Ishikawa (cell line): ENCODE measurements around the gene ARID5B.

Experiments used
- CEBPB ChIP-seq: IDR thresholded peaks from 2 replicates; pipeline ENCODE4 v1.6.1; 2012
- CREB1 ChIP-seq: IDR thresholded peaks from 2 replicates; pipeline ENCODE4 v1.6.1; 2012; ENCODE audit warnings: low read depth
- EGR1 ChIP-seq: IDR thresholded peaks from 2 replicates; pipeline ENCODE4 v1.6.1; 2012
- EP300 ChIP-seq: IDR thresholded peaks from 2 replicates; pipeline ENCODE4 v1.6.1; 2012; ENCODE audit warnings: borderline replicate concordance
- FOXM1 ChIP-seq: IDR thresholded peaks from 2 replicates; pipeline ENCODE4 v1.6.1; 2012; ENCODE audit warnings: low read depth, borderline replicate concordance
- NFIC ChIP-seq: IDR thresholded peaks from 2 replicates; pipeline ENCODE4 v1.6.1; 2012
- RAD21 ChIP-seq: IDR thresholded peaks from 2 replicates; pipeline ENCODE4 v1.6.1; 2012; ENCODE audit warnings: low read depth
- REST ChIP-seq: IDR thresholded peaks from 2 replicates; pipeline ENCODE4 v1.6.1; 2012; ENCODE audit warnings: low read depth, mild to moderate bottlenecking
- TAF1 ChIP-seq: IDR thresholded peaks from 2 replicates; pipeline ENCODE4 v1.6.1; 2012; ENCODE audit warnings: low read depth, mild to moderate bottlenecking
- TCF12 ChIP-seq: IDR thresholded peaks from 2 replicates; pipeline ENCODE4 v1.6.1; 2012; ENCODE audit warnings: low read depth
- TEAD4 ChIP-seq: IDR thresholded peaks from 2 replicates; pipeline ENCODE4 v1.6.1; 2012
- USF1 ChIP-seq: IDR thresholded peaks from 2 replicates; pipeline ENCODE4 v1.6.1; 2012
- YY1 ChIP-seq: IDR thresholded peaks from 2 replicates; pipeline ENCODE4 v1.6.1; 2012; ENCODE audit warnings: low read depth
- ZBTB7A ChIP-seq: IDR thresholded peaks from 2 replicates; pipeline ENCODE4 v1.6.1; 2012; ENCODE audit warnings: low read depth
- TF ChIP-seq, protein P1 (sequence below): IDR thresholded peaks from 2 replicates; pipeline ENCODE4 v1.6.1; 2012

ARID5B gene

DNA sequence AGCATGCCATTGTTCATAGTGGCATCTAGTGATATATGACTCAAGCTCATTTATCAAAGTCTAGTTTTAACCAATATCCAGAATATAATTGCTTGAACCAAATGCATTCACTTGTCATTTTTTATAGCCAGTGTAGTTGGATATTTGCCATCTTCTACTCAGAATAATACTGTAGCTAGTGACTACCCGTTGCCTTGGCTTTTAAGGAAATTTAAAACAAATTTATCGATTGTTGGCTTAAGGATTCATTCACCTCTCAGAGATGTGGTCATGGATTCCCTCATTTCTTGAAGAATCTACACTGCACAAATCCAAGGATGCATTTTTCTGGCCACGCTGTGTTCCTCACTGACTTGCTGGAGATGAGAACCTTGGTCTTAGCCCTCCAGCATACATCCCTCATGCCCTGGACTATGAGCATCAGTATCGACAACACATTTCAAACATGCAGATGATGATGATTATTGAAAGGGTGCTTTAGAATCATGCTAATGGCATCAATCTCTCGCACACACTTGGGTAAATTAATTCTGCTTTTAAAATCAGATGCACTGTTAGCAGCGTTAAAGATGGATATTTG, 8.8 kb downstream of the ARID5B start:
- TF ChIP-seq USF1 (no peak), EGR1 (no peak), NFIC (no peak), TCF12 (no peak), EP300 (no peak), ZBTB7A (no peak), RAD21 (no peak), REST (no peak), FOXM1 (no peak), YY1 (no peak), CEBPB (no peak), TAF1 (no peak), TEAD4 (no peak), CREB1 (no peak)
- TF ChIP-seq, protein P1, sequence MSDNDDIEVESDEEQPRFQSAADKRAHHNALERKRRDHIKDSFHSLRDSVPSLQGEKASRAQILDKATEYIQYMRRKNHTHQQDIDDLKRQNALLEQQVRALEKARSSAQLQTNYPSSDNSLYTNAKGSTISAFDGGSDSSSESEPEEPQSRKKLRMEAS, result no peak

DNA sequence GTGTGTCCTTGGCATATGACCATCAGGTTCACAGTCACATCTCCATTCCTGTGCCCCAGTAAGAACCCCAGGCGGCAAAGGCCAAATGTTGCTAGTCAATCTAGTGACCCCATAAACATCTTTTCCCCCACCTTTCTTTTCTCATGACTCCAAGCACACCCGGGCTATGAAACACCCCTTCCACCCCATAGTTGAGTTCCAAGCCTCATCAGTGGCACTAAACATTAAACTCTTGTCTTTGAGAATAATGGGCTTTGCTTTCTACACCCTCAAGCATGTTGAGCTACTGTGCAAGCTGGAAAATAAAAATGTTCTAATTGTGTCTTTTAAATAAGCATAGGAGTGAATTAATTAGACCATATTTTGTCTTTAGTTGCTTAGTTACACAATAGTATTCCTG, 9.4 kb downstream of the ARID5B start:
- TF ChIP-seq EP300 (no peak), CEBPB (no peak), RAD21 (no peak), NFIC (no peak), EGR1 (no peak), TEAD4 (no peak), TCF12 (no peak), TAF1 (no peak), CREB1 (no peak)

DNA sequence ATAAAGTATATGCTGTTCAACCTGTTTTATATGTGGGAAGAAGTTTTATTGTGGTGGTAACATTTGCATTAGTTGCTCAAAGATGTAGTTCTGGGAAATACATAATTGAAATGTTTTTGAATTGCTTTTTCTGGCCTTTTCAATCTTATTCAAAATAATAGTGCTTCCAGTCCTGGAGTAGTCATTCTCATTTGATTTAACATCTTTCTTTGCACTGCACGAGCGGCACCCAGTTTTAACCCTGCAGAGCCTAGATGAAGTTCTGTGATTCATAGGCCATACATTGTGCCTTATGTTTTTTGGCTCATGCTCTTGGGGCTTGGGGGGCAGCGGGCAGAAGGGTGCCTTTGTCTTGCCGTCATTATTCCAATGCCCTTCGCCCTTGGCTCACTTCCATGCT, 9.9 kb downstream of the ARID5B start:
- TF ChIP-seq TEAD4 (no peak), CREB1 (no peak), TCF12 (no peak), YY1 (no peak), CEBPB (no peak), TAF1 (no peak), ZBTB7A (no peak), FOXM1 (no peak), USF1 (no peak), EGR1 (no peak), NFIC (no peak), REST (no peak), EP300 (no peak), RAD21 (no peak)
- TF ChIP-seq, protein P1, result no peak

GRCh38 chr10:61912981-61913380, 11.5 kb downstream of the ARID5B start:
- TF ChIP-seq EP300 (no peak), USF1 (no peak), REST (no peak), RAD21 (no peak), ZBTB7A (no peak), TAF1 (no peak), CEBPB (no peak), YY1 (no peak), EGR1 (no peak), TCF12 (no peak), CREB1 (no peak)
- TF ChIP-seq, protein P1, result no peak
